ENCODE results near the gene SPDYE17. TPM values are rescaled to one million over a fixed set of nuclear protein-coding genes. Genes with fewer than 3 reads are reported as not detected.
"Not testable (repeated sequence)": the region's sequence is repeated elsewhere in the genome, so short reads cannot be mapped to it uniquely, and the experiment has no call there.

SPDYE17 gene
- total and polyA plus RNA-seq, 4 experiments from 2014 or later = not detected

DNA sequence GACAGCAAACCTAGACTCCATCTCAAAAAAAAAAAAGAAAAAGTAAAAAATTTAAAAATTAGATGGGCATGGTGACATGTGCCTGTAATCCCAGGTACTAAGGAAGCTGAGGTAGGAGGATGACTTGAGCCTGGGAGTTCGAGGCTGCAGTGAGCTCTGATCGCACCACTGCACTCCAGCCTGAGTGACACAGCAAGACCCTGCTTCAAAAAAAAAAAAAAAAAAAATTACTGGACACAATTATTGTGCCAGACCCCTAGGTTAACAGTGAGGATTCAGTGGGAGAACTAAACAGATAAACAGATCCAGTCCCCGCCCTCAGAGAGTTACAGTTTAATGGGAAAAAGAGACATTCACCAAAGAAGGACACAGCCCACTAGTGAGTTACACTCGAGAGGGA is 31.6 kb upstream of the SPDYE17 start:
- H3K9me3 ChIP-seq (ENCODE audit: control insufficient read depth in 1 of 2, low read length in 2 of 2); H3K9me3 Mint-ChIP-seq; H3K4me1 ChIP-seq (ENCODE audit: insufficient read depth, low read length); DNase-seq; H3K4me3 Mint-ChIP-seq; H3K4me3 ChIP-seq (ENCODE audit: low read length in 2 of 2); H3K27ac Mint-ChIP-seq; H3K36me3 Mint-ChIP-seq; H3K27ac ChIP-seq (ENCODE audit: low read depth, low read length); H3K4me1 Mint-ChIP-seq; H3K27me3 Mint-ChIP-seq; intact Hi-C loops (cut with micrococcal nuclease); H3K27me3 ChIP-seq (ENCODE audit: insufficient read depth, low read length); POLR2A ChIA-PET (ENCODE audit: partially characterized antibody); CTCF ChIA-PET (ENCODE audit: partially characterized antibody); H3K36me3 ChIP-seq (ENCODE audit: insufficient read depth, low read length): not testable (repeated sequence)

DNA sequence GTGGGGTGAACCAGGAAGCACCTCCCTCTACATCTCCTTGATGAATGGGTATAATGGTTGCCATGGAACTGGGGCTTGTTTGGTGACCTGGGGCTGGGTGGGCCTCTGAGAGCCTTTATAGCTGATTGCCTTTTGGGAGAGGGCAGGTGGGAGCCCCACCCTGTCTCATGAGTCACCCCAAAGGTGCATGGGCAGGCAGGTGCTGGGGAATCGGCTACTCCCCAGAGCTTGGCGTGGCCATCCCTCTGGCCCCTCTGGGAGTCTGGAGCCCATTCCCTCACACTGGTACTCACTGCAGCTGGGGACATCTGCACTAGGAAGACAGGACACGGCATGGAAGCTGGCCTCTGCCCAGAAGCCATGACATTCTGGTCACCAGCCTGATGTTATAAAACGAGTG is 30.4 kb upstream of the SPDYE17 start, which contains the start of gene SPDYE18:
Gene SPDYE18, minus strand, starts transcription at position 2 of the 400 bp plus-strand sequence. CDS start 2,046 bp downstream, outside the sequence.
- POLR2A ChIA-PET (ENCODE audit: partially characterized antibody); H3K27ac ChIP-seq (ENCODE audit: low read depth, low read length); H3K27me3 ChIP-seq (ENCODE audit: insufficient read depth, low read length); H3K27me3 Mint-ChIP-seq; H3K36me3 ChIP-seq (ENCODE audit: insufficient read depth, low read length); intact Hi-C loops (cut with micrococcal nuclease); H3K9me3 Mint-ChIP-seq; H3K36me3 Mint-ChIP-seq; H3K4me3 ChIP-seq (ENCODE audit: low read length in 2 of 2); H3K4me3 Mint-ChIP-seq; H3K4me1 Mint-ChIP-seq; H3K9me3 ChIP-seq (ENCODE audit: control insufficient read depth in 1 of 2, low read length in 2 of 2); CTCF ChIA-PET (ENCODE audit: partially characterized antibody); H3K4me1 ChIP-seq (ENCODE audit: insufficient read depth, low read length): not testable (repeated sequence)
- peak in 1 of 5 donors; percentile 37 for DNase-seq
- peak within 1 kb of the TSS in 1 of 7 donors; percentile 6 for H3K27ac Mint-ChIP-seq

DNA sequence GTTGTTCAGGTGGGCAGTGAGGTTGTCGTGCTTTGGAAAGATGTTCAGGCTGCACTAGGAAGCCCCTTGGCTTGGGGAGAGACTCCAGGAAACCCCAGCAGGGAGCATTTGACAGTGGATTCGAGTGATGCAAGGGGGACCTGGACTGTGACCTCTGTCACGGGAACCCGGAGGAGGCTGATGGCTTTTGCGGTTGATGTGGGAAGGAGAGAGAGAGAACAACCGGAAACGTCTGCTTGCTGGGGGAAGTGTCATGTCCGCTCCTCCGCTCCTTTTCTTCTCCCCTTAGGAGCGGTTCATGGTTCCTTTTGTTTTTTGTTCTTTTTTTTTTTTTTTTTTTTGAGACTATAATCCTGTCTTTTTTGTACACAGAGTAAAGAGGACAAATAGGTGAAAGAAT is 5.8 kb downstream of the SPDYE17 start:
- POLR2A ChIA-PET (ENCODE audit: partially characterized antibody); H3K27ac Mint-ChIP-seq; CTCF ChIA-PET (ENCODE audit: partially characterized antibody); H3K27me3 ChIP-seq (ENCODE audit: insufficient read depth, low read length); H3K36me3 Mint-ChIP-seq; H3K36me3 ChIP-seq (ENCODE audit: insufficient read depth, low read length); intact Hi-C loops (cut with micrococcal nuclease); H3K4me1 Mint-ChIP-seq; H3K4me3 ChIP-seq (ENCODE audit: low read length in 2 of 2); H3K4me3 Mint-ChIP-seq; H3K4me1 ChIP-seq (ENCODE audit: insufficient read depth, low read length); H3K9me3 Mint-ChIP-seq; H3K27me3 Mint-ChIP-seq; H3K27ac ChIP-seq (ENCODE audit: low read depth, low read length); DNase-seq; H3K9me3 ChIP-seq (ENCODE audit: control insufficient read depth in 1 of 2, low read length in 2 of 2): not testable (repeated sequence)

DNA sequence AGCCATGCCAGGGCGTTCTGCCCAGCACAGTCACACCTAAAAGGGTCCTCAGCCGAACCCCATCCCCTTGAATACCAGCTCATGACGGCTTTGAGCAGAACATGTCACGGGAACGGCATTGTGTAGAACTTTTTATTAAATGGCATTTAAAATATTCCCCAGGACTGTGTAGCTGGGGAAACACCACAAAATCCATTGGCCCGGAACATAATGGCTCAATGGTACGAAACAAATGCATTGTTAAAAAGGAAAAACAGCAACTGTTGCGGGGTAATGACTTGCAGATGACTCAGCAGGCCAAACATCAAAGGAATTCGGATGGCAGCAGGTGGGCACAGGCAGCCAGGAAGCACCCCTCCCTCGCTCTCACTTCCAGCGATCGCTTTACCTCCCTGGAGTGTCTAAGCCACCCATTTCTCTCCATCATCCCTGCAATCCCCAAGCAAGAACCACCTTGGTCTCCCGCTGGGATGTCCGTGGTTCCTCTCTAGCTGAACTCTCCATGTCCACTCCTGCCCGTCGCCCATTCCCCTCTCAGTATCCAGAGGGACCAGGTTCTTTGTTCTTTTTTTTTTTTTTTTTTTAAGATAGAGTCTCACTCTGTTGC is 22.0 kb downstream of the SPDYE17 start:
- H3K27me3 ChIP-seq (ENCODE audit: insufficient read depth, low read length); H3K4me3 Mint-ChIP-seq; H3K9me3 Mint-ChIP-seq; intact Hi-C loops (cut with micrococcal nuclease); H3K4me1 ChIP-seq (ENCODE audit: insufficient read depth, low read length); POLR2A ChIA-PET (ENCODE audit: partially characterized antibody); H3K36me3 Mint-ChIP-seq; H3K9me3 ChIP-seq (ENCODE audit: control insufficient read depth in 1 of 2, low read length in 2 of 2); H3K4me1 Mint-ChIP-seq; H3K4me3 ChIP-seq (ENCODE audit: low read length in 2 of 2); H3K27me3 Mint-ChIP-seq; H3K27ac Mint-ChIP-seq; CTCF ChIA-PET (ENCODE audit: partially characterized antibody); H3K36me3 ChIP-seq (ENCODE audit: insufficient read depth, low read length); H3K27ac ChIP-seq (ENCODE audit: low read depth, low read length); DNase-seq: not testable (repeated sequence)

DNA sequence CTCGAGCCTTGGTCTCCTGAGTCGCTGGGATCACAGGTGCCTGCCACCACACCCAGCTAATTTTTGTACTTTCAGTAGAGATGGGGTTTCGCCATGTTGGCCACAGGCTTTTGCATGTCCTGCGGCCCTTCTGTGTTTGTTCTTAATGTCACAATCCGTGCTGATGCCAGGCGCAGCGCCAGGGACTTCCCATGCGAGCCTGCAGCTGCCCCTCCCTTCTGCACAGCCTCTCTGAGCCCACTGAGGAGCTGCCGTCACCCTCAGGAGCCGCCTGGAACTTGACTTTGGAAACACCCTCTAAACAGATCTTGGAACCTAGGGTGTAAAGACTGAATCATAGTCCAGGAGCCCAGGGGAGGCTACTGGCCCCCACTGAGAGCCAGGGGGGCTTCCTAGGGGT is 24.2 kb downstream of the SPDYE17 start:
- H3K36me3 Mint-ChIP-seq; intact Hi-C loops (cut with micrococcal nuclease); H3K36me3 ChIP-seq (ENCODE audit: insufficient read depth, low read length); H3K27me3 ChIP-seq (ENCODE audit: insufficient read depth, low read length); POLR2A ChIA-PET (ENCODE audit: partially characterized antibody); H3K27ac Mint-ChIP-seq; H3K4me1 Mint-ChIP-seq; CTCF ChIA-PET (ENCODE audit: partially characterized antibody); DNase-seq; H3K27ac ChIP-seq (ENCODE audit: low read depth, low read length); H3K4me3 ChIP-seq (ENCODE audit: low read length in 2 of 2); H3K9me3 Mint-ChIP-seq; H3K4me1 ChIP-seq (ENCODE audit: insufficient read depth, low read length); H3K4me3 Mint-ChIP-seq; H3K9me3 ChIP-seq (ENCODE audit: control insufficient read depth in 1 of 2, low read length in 2 of 2); H3K27me3 Mint-ChIP-seq: not testable (repeated sequence)

DNA sequence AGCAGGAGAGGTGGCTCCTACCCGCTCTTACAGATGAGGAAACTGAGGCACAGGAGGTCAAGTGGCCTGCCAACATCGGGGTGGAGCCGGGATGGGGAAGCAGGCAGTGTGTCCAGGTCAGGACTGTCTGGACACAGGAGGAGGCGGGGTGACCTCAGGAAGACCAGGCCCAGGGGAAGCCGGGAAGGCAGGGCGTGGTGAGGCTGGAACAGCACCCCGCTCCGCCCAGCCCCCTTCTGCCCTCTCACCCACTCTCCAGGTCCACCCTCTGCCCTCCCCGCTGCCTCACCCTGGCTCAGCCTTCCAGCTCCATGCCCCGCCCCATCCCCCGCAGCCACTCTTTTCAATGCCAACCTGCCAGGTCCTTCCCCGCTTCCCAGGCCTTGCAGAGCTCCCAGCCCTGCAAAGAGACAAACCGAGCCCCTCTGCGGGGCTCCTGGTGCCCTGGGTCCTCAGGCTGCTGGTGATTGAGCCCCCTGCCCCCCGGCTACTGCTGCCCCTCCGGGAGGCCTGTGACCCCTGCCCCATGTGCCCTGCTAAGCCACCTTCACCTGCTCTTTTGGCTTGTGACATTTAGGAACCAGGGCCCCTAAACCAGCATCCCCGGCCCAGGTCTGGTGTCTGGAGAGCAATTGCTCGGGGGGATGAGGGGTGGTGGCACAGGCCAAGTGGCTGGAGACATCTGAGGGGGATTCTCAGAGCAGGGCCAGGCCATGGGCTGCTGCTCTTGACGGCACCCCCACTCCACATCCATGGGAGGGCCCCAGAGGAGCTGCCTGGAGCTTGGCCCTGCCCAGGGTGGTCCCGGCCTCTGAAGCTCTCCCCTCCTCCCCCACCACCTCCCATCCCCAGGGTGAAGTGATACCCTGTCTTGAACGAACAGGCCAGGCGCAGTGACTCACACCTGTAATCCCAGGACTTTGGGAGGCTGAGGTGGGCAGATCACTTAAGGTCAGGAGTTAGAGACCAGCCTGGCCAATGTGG is 25.7 kb downstream of the SPDYE17 start:
- H3K4me3 Mint-ChIP-seq; POLR2A ChIA-PET (ENCODE audit: partially characterized antibody); H3K27ac ChIP-seq (ENCODE audit: low read depth, low read length); H3K36me3 Mint-ChIP-seq; H3K9me3 Mint-ChIP-seq; CTCF ChIA-PET (ENCODE audit: partially characterized antibody); H3K36me3 ChIP-seq (ENCODE audit: insufficient read depth, low read length); H3K27ac Mint-ChIP-seq; H3K4me1 ChIP-seq (ENCODE audit: insufficient read depth, low read length); DNase-seq; intact Hi-C loops (cut with micrococcal nuclease); H3K4me3 ChIP-seq (ENCODE audit: low read length in 2 of 2); H3K9me3 ChIP-seq (ENCODE audit: control insufficient read depth in 1 of 2, low read length in 2 of 2); H3K4me1 Mint-ChIP-seq; H3K27me3 ChIP-seq (ENCODE audit: insufficient read depth, low read length); H3K27me3 Mint-ChIP-seq: not testable (repeated sequence)

DNA sequence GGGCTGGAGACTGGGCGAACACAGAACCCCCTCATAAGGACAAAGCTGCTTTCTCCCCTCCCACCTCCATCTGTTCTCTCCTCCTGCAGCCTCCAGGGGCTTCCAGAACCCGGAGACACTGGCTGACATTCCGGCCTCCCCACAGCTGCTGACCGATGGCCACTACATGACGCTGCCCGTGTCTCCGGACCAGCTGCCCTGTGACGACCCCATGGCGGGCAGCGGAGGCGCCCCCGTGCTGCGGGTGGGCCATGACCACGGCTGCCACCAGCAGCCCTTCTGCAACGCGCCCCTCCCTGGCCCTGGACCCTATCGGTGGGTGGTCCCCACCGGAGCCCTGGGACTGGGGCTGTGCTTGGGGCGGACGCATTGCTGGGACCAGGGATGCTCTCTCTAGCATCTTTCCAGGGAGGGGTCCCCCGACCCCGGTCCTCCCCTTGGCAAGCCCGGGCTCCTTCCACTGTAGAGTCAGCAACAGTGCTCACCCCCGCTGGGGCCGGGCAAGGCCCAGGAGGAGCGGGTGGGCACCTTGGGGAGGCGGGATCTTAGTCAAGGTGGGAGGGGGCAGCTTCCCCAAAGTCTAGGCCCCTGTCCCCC is 26.6 kb downstream of the SPDYE17 start:
- H3K4me3 Mint-ChIP-seq; H3K9me3 ChIP-seq (ENCODE audit: control insufficient read depth in 1 of 2, low read length in 2 of 2); H3K4me3 ChIP-seq (ENCODE audit: low read length in 2 of 2); H3K27me3 Mint-ChIP-seq; H3K36me3 ChIP-seq (ENCODE audit: insufficient read depth, low read length); H3K27ac Mint-ChIP-seq; DNase-seq; H3K36me3 Mint-ChIP-seq; intact Hi-C loops (cut with micrococcal nuclease); CTCF ChIA-PET (ENCODE audit: partially characterized antibody); H3K4me1 Mint-ChIP-seq; H3K9me3 Mint-ChIP-seq; H3K4me1 ChIP-seq (ENCODE audit: insufficient read depth, low read length); H3K27ac ChIP-seq (ENCODE audit: low read depth, low read length); H3K27me3 ChIP-seq (ENCODE audit: insufficient read depth, low read length); POLR2A ChIA-PET (ENCODE audit: partially characterized antibody): not testable (repeated sequence)
